ENCODE results near the gene SLC41A3. TPM values are rescaled to one million over a fixed set of nuclear protein-coding genes. Genes with fewer than 3 reads are reported as not detected.
"Not testable (repeated sequence)": the region's sequence is repeated elsewhere in the genome, so short reads cannot be mapped to it uniquely, and the experiment has no call there.

Gene SLC41A3
- polyA plus RNA-seq, 3 donors: 2.8 to 18.2 (median 13.6) TPM

DNA sequence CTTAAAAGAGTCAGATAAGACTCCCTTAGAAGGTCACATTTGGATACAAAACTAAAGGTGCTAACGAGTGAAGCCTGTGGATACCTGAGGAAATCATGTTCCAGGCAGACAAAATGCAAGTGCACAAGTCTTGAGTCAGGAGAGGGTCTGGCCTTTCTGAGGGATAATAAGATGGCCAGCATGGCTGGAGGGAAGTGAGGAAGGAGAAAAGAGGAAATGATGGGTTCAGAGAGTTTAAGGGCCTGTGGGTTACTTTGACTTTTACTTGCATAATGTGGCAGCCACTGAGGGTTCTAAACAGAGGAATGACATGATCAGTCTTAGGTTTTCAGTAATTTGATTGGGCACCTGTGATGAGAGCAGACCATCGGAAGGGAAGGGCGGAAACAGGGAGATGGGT, 118.4 kb downstream of the SLC41A3 start:
- Mint-ChIP-seq H3K36me3 (no peaks in the 10 kb centered on the region), H3K9me3 (peaks cover 0 to 2% (median 0%) of the 10 kb centered on the region in 7 donors), H3K27me3 (ENCODE audit: low read depth in 3 of 3) (peaks cover 11 to 19% (median 19%) of the 10 kb centered on the region in 3 donors), H3K27ac (no peak overlapping the region), H3K4me1 (peaks cover 2% of the 10 kb centered on the region), H3K4me3 (no peak overlapping the region)
- peaks cover 17 to 22% of the 10 kb centered on the region in 2 donors for H3K27me3 ChIP-seq (ENCODE audit: control insufficient read depth in 2 of 2, insufficient read depth in 2 of 2, low read length in 2 of 2)
- no peaks in the 10 kb centered on the region for H3K9me3 ChIP-seq (replicated peaks in 1 of 2; ENCODE audit: control insufficient read depth in 1 of 2, insufficient read depth in 1 of 2, low read length in 2 of 2)
- no peak overlapping the region for H2AFZ ChIP-seq (ENCODE audit: insufficient read depth, low read depth, low read length, poor library complexity, severe bottlenecking)
- peak in 1 of 3 donors; percentile 1 for DNase-seq
- no peaks in the 10 kb centered on the region for H3K79me2 ChIP-seq (ENCODE audit: insufficient read depth, low read length)
- peaks cover 0 to 4% of the 10 kb centered on the region in 2 donors for H3K4me1 ChIP-seq (ENCODE audit: control insufficient read depth in 1 of 2, insufficient read depth in 2 of 2, low read length in 2 of 2)
- TF ChIP-seq, protein P1, sequence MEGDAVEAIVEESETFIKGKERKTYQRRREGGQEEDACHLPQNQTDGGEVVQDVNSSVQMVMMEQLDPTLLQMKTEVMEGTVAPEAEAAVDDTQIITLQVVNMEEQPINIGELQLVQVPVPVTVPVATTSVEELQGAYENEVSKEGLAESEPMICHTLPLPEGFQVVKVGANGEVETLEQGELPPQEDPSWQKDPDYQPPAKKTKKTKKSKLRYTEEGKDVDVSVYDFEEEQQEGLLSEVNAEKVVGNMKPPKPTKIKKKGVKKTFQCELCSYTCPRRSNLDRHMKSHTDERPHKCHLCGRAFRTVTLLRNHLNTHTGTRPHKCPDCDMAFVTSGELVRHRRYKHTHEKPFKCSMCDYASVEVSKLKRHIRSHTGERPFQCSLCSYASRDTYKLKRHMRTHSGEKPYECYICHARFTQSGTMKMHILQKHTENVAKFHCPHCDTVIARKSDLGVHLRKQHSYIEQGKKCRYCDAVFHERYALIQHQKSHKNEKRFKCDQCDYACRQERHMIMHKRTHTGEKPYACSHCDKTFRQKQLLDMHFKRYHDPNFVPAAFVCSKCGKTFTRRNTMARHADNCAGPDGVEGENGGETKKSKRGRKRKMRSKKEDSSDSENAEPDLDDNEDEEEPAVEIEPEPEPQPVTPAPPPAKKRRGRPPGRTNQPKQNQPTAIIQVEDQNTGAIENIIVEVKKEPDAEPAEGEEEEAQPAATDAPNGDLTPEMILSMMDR (IDR thresholded peaks at IDR 0.05): no peak
- no peak overlapping the region for H3K4me3 ChIP-seq (replicated peaks in 1 of 3; ENCODE audit: low read depth in 2 of 3, low read length in 3 of 3)
- H3K36me3 ChIP-seq (replicated peaks in 1 of 2; ENCODE audit: control insufficient read depth in 1 of 2, insufficient read depth in 2 of 2, low read length in 2 of 2): no peaks in the 10 kb centered on the region
- 92% methylated on average over 3 of the region's 3 CpGs for WGBS (ENCODE audit: insufficient coverage)
- H3K4me2 ChIP-seq (replicated peaks; ENCODE audit: extremely low read depth, low read length, poor library complexity, severe bottlenecking): no peak overlapping the region
- no peaks in the 10 kb centered on the region for H4K20me1 ChIP-seq (ENCODE audit: insufficient read depth, low read length)
- intact Hi-C loops (cut with micrococcal nuclease): no loop called here
- no peak overlapping the region for H3K27ac ChIP-seq (ENCODE audit: low read depth in 1 of 2, low read length in 2 of 2)
- H3K9ac ChIP-seq (ENCODE audit: insufficient read depth, low read length, poor library complexity, severe bottlenecking): no peak overlapping the region

DNA sequence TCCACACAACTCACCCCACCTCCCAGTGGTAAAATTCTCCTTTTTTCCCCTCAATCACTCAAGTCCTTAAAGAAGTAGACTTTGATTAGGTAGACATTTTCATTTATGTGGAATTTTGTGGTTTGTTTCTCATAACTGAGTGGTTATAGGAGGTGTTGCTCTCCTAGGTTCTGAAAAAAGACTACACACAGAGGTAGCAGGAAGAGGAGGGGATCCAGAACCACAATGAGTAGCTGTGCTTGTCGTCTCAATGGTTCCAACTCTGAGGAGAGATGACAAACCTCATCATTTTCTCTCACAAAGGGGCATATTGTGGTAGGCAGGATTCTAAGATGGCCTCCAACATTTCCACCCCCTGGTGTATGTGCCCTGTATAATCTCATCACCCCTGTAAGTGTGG, 120.1 kb downstream of the SLC41A3 start:
- H3K36me3 Mint-ChIP-seq; DNase-seq; H3K9me3 Mint-ChIP-seq; H3K4me3 Mint-ChIP-seq; H4K20me1 ChIP-seq (ENCODE audit: insufficient read depth, low read length); H3K9ac ChIP-seq (ENCODE audit: insufficient read depth, low read length, poor library complexity, severe bottlenecking); H2AFZ ChIP-seq (ENCODE audit: insufficient read depth, low read depth, low read length, poor library complexity, severe bottlenecking); H3K4me3 ChIP-seq (replicated peaks in 1 of 3; ENCODE audit: low read depth in 2 of 3, low read length in 3 of 3); H3K79me2 ChIP-seq (ENCODE audit: insufficient read depth, low read length); H3K9me3 ChIP-seq (replicated peaks in 1 of 2; ENCODE audit: control insufficient read depth in 1 of 2, insufficient read depth in 1 of 2, low read length in 2 of 2); intact Hi-C loops (cut with micrococcal nuclease); H3K4me1 Mint-ChIP-seq; H3K4me2 ChIP-seq (replicated peaks; ENCODE audit: extremely low read depth, low read length, poor library complexity, severe bottlenecking); H3K36me3 ChIP-seq (replicated peaks in 1 of 2; ENCODE audit: control insufficient read depth in 1 of 2, insufficient read depth in 2 of 2, low read length in 2 of 2); H3K27ac ChIP-seq (ENCODE audit: low read depth in 1 of 2, low read length in 2 of 2); H3K4me1 ChIP-seq (ENCODE audit: control insufficient read depth in 1 of 2, insufficient read depth in 2 of 2, low read length in 2 of 2); H3K27ac Mint-ChIP-seq: not testable (repeated sequence)
- H3K27me3 Mint-ChIP-seq (ENCODE audit: low read depth in 3 of 3): peaks cover 6 to 17% (median 10%) of the 10 kb centered on the region in 3 donors
- H3K27me3 ChIP-seq (ENCODE audit: control insufficient read depth in 2 of 2, insufficient read depth in 2 of 2, low read length in 2 of 2): peaks cover 12 to 14% of the 10 kb centered on the region in 2 donors
- whole genome bisulfite sequencing (ENCODE audit: insufficient coverage): no CpG with 5 or more reads among the region's 1 CpG
